HG03095 (cell line): ENCODE results near the gene MEIS2.

Source experiments
- ATAC-seq: cut with Tn5 transposase; IDR thresholded peaks from one replicate; pipeline ENCODE4 v1.9.1; 2021; ENCODE audit warnings: moderate library complexity; ENCODE audit not compliant: unreplicated experiment

MEIS2 gene

DNA sequence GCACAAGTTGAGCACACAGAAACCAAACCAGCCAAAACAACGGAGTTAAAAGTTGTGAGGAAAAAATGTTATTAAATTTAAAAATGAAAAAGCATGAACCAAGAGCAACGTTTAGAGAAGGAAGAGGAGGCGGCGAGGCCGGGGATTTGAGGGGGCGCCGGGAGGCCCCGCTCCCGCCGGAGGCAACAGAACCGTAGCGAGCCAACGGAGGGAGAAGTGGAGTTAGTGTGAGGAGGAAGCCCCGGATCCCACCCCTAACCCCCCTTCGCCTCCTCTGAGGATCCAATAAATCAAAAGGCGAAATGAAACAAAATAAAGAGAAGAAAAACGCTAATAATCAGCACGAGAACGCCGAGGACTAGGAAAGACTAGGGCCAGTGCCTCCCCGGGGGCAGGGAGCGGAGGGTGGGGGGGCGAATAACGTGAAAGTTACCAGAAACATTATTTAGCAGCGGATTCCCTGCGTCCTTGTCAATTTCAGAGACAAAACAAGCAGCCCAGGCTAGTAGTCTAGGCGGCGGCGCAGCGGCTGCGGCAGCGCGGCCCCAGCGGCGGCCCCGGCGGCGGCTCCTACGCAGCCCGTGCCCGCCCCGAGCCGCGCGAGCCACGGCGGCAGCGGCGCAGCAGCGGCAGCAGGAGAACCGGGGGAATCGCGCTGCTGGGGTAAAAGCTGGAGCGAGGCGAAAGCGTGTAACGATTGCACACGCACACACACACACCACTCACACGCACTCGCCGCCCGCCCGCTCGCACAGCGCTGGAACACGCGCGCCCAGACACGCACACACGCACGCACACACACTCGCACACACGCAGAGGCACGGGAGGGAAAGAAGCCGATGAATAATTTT is 1.7 kb downstream of the MEIS2 start:
- ATAC-seq, result no peak

DNA sequence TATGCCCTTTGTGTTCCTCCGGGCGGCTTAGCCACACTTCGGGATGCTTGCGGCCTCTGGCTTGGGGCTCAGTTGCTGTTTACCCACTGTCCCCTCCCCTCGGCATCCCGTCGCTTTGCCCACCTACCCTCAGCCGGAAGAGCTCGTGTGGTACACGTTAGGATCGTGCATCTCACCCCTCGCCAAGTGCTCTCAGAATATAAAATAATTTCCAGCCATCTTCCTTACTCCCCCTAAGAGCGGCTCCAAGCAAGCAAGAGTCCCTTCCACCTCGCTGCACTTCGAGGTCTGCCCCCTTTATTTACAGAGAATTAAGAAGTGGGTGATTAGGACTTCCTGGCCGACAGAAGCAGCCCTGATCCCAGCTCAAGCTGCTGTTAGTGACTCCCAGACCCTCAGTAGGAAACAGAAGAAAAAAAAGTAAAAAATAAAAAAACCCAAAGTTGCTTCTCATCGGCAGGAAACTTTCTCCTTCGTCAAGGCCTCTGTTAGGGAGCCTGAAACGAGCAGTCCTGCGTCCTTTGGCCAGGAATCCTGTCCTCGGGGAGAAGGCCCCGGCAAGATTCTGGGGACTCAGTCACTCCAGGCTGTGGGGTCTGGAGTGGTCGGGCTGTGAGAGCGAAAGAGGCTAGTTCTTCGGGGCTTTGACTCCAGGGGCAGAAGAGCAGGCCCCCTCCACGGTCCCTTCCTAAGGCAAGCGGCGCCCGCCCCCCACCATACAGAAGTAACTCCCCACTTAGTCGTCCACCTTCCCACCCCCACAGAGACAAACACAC is 3.0 kb downstream of the MEIS2 start:
- ATAC-seq, result no peak

DNA sequence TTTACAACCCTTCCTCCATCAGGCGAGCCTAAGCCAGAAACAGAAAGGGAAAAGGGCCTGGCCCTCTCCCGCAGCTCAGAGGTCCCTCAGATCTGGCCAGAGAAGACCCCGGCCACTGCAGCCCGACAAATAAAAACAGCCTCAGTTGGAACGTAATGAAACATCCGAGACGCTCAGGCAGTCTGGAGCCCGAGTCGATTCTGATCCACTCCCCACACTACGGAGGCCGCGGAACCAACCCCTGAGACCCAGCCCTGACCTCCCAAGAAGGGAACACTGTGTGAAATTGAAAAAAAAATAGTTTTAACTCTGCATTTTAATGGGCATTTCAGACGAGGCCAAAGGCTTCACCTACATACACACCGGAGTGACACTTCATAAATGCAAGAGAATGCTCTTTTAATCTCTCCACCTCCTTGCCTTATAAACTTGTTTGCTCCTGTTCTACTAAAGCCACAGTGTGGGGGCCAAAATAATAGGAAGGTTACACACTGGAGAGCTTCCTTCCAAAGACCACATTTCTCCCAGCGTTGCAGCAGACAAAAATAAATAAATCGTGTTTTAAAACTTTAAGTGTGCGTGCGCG is 3.7 kb downstream of the MEIS2 start:
- no peak for ATAC-seq

DNA sequence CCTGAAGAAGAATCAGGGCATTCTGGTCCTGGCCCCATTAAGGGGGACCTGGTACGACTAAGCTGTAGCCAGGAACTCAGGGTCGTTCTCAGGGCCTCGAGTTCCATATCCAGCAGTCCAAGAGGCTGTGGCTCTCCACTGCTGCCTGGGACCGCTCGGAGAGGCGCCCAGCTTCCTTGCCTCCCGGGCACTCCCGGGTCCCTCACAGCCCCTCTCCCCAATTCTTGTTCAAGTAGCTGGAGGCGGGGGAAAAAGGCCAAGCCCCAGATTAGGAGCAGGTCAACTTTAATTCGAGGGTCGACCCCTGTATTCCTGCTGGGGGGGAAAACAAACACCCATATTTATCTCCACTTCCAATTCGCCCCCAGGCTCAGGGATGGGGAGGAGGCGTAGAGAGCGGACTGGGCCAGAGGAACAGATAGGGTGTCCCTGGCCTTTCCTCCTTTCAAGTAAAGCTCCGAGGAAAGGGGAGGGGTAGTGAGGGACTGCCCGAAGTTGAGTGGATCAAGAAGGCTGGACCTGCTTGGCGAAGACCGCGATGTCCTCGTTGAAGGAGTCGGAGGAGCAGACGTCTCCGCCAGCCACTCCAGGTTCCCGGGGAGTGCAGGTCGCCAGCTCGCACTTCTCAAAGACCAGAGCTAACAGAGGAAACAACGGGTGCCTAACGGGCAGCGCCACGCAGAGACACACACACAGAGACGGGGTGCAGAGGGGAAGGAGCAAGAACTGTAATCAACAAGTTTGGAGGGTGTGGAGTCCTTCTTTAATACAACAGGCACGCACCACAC is 4.4 kb downstream of the MEIS2 start:
- no peak for ATAC-seq

DNA sequence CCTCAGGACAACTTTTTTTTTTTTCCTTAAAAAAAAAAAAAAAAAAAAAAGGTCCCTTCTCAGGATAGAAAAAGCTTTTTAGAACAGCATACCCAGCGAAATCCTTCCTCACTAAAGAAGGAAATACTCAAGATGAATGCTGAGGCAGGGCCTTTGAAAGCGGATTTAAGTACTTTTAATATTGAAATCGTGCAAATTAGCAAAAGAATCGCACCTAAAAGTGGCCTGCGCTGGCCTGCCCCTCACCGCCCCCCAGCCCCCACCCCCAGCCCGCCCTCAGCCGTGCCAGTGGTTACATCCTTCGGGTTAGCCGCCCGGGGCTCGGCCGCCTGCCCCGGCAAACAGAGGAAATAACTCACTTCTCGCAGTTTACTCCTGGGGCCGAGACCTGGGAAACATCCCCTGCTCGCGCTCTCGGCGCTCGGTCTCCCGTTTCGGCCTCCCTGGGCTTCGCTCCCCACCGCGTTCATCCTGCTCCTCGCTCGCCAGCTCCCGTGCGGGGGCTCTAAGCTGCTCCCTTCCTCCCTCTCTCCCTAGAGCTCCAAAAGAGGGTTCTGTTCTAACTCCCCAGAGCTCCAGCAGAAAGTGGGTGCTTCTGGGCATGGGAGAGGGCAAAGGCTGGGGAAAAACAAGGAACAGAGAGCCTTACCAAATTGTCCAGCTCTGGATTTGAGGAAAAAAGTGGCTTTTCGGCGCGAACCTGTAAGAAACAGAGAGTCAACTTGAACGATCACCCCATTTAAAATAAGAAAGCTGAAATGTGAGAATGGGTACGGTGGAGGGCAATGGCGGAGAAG is 5.2 kb downstream of the MEIS2 start:
- ATAC-seq, result no peak

DNA sequence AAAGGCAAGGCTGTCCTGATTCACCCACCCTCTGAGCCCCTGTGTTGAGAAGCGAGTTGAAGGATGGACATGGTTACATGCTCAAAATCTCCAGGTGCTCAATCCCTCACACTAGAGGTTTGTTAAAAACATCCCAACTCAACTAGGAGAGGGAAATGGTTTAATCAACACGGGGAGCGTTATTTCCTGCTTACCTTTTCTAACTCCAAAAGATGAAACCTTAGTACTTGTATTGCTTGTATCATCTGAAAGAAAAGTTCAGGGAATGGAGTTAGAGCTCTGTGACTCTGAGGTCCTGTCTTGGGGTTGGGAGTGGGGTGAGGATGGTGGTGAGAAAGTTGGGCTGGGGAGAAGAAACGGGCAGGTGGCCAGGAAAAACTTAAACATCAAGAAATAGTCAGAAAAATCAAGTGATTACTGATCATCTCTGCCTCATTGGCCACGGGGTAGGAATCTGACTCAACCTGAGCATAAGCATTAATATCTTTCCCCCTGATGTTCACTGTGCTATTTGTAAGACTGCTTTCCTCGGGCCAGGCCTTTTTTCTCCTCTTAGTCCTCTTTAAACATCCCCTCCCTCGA is 5.9 kb downstream of the MEIS2 start:
- ATAC-seq, result no peak

DNA sequence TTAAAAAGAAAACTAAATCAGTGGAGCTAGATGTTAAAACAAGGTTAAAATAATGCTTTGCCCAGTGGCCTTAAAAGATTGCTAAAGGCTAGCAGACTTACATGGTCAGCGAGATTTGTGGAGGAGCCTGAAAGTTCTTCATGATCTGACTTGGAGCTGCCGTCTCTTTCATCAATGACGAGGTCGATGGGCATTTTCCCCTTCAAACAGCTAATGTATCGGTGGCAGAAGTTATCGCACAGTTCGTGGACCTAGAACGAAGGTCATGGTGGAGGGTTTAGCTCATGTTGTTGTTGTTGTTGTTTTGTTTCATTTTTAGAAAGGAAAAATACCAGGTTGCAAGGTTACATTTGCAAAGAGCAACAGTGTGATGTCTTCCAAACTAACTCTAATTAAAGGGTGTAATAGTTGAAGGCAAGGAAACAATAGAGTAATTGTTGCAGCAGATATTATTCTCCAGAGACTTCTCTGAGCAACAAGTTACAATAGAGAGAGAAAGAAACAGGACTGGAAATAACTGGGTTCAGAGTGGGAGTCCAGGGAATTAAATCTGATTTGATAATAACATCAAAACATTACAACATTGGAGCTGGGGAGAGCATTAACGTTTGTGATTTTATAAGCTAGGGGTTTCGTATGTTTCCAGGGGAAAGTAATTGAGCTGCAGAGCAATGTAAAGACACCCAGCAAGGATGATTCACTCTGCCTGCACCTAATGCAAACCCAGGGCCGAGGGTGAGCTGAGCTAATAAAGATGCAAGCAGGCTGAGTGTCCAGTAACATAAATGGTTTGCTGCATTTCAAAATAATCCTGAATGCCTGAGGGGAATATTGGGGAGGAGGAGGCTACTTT is 6.6 kb downstream of the MEIS2 start:
- ATAC-seq, result no peak

DNA sequence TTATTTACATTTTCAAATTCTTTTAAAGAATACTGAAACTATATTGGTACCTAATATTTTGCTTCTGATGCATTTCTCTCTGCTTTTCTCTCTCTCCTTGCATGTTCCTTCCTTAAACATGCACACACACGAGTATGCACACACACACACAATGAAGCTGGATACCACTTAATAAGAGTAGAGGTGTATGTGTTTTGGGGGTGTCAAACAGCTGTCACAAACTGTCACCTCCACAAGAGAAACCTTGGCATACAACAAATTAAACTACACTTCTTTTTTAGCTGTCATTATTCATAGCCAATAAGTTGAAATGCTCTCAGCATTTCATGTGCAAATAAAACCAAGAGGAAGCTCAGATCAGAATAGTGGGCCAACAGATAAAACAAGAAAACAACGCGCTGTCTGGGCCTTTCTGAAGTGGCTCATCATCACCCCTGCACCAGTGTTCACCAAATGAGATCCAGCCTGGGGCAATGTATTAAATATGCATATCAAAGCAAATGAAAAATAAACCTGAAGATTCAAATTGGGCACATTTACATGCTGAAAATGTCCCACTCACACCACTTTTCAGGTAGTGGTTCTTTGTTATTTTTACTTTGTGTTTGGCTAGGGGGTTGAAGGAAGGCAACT is 9.7 kb downstream of the MEIS2 start:
- no peak for ATAC-seq

DNA sequence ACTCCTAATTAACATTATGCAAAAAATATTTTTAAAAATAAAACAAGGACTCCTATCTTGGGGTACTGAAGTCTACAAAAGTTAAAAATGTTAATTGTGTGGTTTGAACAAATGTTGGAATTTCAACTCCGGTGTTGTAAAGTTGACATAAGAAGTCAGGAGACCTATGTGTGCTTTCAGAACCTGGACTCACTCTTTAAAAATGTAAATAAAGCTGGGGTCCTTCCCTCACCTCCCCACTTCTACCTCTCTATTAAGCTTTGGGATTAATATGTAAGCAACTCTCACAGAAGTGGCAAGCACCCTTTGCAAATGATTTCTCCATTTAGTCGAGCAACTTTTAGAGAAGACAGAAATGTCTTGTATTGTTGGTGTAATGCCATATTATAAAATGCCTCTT is 11.9 kb downstream of the MEIS2 start:
- ATAC-seq, result no peak

DNA sequence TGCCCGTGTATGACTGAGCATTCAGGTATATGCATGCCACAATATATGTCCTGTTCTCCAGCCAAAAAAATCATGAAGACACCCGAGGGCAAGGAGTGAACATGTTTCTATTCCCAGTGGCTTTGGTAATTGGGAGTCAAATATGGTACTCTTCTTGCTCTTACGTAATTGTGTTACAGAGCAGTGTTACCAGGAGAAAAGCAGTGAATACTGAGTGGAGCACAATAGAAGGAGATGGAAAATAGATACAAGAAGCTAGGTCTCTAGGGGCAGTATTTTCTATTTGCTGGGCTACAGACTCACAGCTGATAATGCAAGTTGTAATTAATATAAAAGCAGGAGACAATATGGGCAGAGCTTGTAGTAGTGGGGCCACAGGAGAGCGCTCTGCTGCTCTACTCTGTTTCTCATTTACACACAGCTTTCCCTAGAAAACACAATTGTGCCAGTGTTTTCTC is 13.2 kb downstream of the MEIS2 start:
- ATAC-seq, result no peak

DNA sequence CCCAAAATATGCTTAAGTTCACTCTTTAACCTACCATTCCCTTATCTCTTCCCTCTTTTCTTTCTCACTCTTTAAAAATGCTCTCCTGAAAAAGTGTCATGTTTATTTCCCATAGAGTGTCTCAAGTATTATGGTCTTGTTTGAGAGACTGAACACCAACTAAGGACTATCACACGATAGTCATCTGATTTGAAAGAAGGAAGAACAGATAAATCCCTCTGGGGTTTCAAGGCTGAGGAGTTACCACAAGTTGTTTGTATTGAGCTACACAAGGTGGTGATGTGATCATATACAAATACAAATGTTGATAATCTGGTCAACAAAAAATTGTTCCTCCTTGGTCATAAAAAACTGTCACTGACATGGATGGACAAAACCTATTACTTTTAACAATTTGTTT is 13.8 kb downstream of the MEIS2 start:
- ATAC-seq, result no peak

DNA sequence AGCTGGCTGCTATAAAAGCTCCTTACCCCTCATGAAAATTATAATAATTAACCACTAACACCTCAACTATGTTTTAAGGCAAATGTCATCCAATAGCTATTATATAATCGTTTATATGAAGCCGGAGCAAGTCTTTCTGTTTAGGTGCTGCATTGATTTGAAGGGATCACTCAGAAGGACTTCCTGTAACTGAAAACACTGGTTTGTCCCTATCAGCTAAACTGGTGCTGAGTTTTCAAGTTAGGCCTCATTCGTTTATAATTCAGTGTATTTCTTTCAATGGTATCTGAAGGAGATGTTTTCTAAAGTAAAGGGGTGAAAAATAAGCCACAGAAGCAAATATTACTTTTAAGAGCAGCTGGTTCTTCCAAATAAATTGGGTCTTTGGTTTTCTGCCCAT is 14.2 kb downstream of the MEIS2 start:
- ATAC-seq, result no peak

DNA sequence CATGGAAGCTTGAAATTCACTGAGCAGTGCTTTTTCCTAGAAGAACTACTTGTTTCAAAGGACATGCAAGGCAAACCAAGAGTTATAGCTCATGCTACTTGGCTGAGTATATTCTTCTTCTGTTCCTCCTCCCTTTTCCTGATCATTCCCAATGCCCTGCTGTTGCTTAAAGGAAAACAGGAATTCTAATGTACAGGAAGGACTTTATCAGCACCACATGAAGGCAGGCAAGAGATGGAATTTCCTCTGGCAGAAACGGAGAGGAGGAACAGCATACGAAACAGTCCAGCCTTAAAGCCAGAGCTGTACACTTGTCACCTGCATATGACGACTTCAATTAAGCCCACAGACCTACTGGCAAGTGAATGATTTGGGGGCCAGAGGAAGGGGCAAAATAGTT is 15.7 kb downstream of the MEIS2 start:
- ATAC-seq, result no peak

DNA sequence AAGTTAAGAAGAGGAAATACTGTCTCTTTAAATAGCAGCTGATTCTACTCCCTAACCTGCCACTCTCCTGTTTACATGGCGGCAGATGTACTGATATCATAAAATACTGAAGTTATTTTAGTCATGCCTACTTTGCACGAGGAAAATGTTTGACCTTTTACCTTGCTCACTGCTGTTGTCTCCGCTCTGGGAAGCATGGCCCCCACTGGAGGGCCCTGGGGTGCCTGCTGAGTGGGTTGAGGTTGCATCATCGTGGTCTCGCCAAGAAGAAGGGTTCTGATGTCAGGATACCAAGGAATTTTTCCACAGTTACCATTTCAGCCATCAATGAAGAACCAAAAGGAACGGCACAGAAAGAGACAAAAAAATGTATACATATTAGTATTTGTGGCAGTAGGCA is 16.7 kb downstream of the MEIS2 start:
- ATAC-seq, result no peak

DNA sequence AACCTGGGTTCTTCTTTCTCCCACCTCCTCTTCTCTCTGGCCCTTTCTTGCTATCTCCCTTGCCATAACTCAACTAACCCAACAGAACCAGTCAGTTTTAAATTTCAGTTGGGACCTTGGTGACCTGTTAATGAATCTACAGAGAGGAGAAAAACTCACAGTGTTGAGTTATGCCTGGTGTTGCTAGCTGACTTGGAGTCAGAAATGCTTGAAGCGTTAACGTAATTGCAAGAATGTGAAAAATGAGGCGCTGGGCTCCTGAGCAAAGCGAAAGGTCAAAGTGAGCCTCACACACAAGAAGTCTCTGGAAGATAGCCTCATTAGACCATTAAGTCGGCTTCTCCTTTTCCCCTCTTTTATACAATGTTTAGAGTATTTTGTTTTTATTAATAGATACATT is 18.4 kb downstream of the MEIS2 start:
- ATAC-seq, result no peak

DNA sequence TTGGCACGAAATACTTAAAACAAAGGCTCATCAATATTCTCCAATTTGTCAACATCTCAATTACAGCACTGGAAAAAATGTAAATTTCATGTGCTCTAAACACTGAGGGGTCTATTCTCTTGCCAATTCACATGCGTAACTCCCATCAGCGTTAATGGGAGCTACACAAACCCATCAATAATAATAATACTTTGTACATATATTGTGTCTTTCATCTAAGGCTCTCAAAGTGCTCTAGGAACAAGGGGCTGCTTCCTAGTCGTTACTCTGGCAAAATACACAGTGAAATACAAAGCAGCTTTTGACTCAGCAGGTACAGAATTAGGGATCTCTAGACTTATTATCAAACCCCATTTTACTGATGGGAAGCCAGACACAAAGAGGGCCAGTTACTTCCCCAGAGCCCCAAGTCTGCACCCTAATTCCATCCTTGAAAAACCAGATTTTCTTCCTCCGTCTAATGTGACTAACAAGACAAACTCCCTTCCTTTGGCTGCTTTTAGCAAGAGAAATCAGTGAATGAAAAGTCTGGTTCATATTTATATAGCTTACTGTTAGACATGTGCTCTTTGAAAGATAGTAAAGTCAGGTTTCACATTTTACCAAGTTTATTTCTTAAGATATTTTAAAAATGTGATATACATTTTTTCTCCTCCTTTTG is 20.0 kb downstream of the MEIS2 start:
- no peak for ATAC-seq

DNA sequence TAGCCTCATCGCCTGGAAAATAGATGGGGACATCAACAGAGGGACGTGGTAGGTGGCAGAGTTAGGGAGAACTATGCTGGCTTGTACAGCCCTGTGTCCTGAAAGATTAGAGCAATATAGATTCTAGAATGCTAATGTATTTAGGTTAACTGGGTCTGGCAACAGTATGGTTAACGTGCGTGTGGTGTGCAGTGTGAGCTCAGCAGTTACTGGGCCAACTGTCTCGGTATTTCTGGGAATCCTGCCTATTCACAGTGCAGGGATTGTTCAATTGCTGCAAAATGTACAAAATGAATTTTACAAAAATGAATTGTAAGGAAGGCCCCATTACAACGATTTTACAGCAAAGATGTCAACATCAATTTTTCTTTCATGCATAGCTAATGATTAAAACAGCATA is 20.6 kb downstream of the MEIS2 start:
- no peak for ATAC-seq

DNA sequence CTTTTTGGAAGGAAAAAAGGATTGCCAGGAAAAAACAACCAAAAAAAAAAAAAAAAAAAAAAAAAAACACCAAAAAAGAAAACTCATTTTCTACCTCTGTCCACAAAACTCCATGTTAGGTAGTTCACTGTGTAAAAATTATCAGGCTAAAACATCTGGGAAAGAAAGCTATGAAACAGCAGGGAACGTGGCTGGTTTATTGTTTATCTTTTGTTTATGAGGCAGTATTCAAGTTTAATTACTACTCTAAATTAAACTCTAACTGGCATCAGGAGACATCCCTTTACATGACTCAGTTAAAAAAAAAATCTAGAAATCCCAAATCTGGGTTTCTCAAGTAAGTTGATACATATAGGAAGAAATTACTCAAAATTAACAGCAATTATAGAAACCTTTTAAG is 21.8 kb downstream of the MEIS2 start:
- ATAC-seq, result no peak
